Panc1 (cell line): ENCODE measurements around the gene CYSRT1. TPM values are rescaled to one million over a fixed set of nuclear protein-coding genes. Genes with fewer than 3 reads are reported as not detected.

Source experiments
- ATAC-seq: fragments of 200-7000 bp; cut with Tn5 transposase; 2 replicates; pipeline ENCODE4 v1.9.1; 2020; ENCODE audit warnings: mild to moderate bottlenecking, moderate library complexity
- BruUV-seq: library from RNA; stranded (reverse); fragments of 400-500 nt; replicated peaks from 2 replicates; lab custom pipeline; 2021; lab: Mats Ljungman, UMichigan
- CTCF ChIA-PET: fragments of 300-600 bp; sonication (Branson Sonifier 250); formaldehyde crosslinking; loops from one replicate; lab custom pipeline; 2022; ENCODE audit warnings: antibody characterized with exemption; lab: Charles Lee
- POLR2A ChIA-PET: fragments of 300-600 bp; sonication (Branson Sonifier 250); formaldehyde crosslinking; loops from one replicate; lab custom pipeline; 2022; ENCODE audit warnings: antibody characterized with exemption; lab: Charles Lee
- DNase-seq: peaks from one replicate; pipeline ENCODE4 v3.0.0-alpha.2; 2010; ENCODE audit warnings: low read depth, low spot score
- H3K27ac ChIP-seq: 2 replicates; pipeline ENCODE4 v1.5.1; 2011; ENCODE audit warnings: mild to moderate bottlenecking, low read length, inconsistent platforms
- H3K27me3 ChIP-seq: fragments of 200-500 bp; sonication (Bioruptor generic); 2 replicates; pipeline ENCODE4 v1.6.0; 2014; ENCODE audit warnings: low read length, inconsistent platforms; ENCODE audit not compliant: control insufficient read depth, insufficient read depth
- H3K36me3 ChIP-seq: fragments of 200-500 bp; sonication (Bioruptor generic); 2 replicates; pipeline ENCODE4 v1.5.1; 2014; ENCODE audit warnings: inconsistent platforms, mild to moderate bottlenecking, low read length, moderate library complexity; ENCODE audit not compliant: control insufficient read depth, insufficient read depth
- H3K4me1 ChIP-seq: 2 replicates; pipeline ENCODE4 v1.5.1; 2011; ENCODE audit warnings: inconsistent platforms, mild to moderate bottlenecking, low read length, moderate library complexity; ENCODE audit not compliant: control insufficient read depth, insufficient read depth
- H3K4me3 ChIP-seq, 2 experiments: 2 replicates each; pipeline ENCODE4 v1.5.1; 2011 to 2012; ENCODE audit warnings: low read depth in 2 of 2, low read length in 2 of 2, mild to moderate bottlenecking in 2 of 2, inconsistent platforms in 1 of 2, moderate library complexity in 1 of 2
- H3K9me3 ChIP-seq: fragments of 200-500 bp; sonication (Bioruptor generic); 2 replicates; pipeline ENCODE4 v1.5.1; 2014; ENCODE audit warnings: low read depth, mild to moderate bottlenecking, inconsistent platforms, low read length, moderate library complexity; ENCODE audit not compliant: control insufficient read depth, insufficient read depth
- POLR2AphosphoS5 ChIP-seq: IDR thresholded peaks from 2 replicates; pipeline ENCODE4 v1.6.1; 2012; ENCODE audit warnings: mild to moderate bottlenecking, low read depth, low read length, moderate library complexity
- REST ChIP-seq, 2 experiments: IDR thresholded peaks; 2 replicates each; pipeline ENCODE4 v1.6.1; 2011 to 2012; ENCODE audit warnings: low read depth in 2 of 2, control low read depth in 1 of 2, low read length in 1 of 2, mild to moderate bottlenecking in 1 of 2, moderate library complexity in 1 of 2; ENCODE audit not compliant: insufficient read depth in 1 of 2
- SIN3A ChIP-seq: IDR thresholded peaks from 2 replicates; pipeline ENCODE4 v1.6.1; 2012; ENCODE audit warnings: low read depth, mild to moderate bottlenecking, low read length, moderate library complexity, borderline replicate concordance; ENCODE audit not compliant: insufficient read depth
- TCF7L2 ChIP-seq: IDR thresholded peaks from 2 replicates; pipeline ENCODE4 v1.6.1; 2011; ENCODE audit warnings: mild to moderate bottlenecking, low read depth, low read length, inconsistent platforms
- in situ Hi-C: cut with HindIII; loops from 2 replicates; pipeline ENCODE4 v1.10.0; 2016; ENCODE audit warnings: low sequenced_read_pairs, low pct_unique_long_range_greater_than_20kb
- intact Hi-C: fragments of 100-400 bp; cut with micrococcal nuclease; formaldehyde crosslinking; loops from one replicate; pipeline ENCODE4 v1.10.0; 2022; ENCODE audit not compliant: unreplicated experiment
- total RNA-seq: library from RNA; stranded (reverse); gene quantifications from one replicate; pipeline ENCODE4 v1.2.1, GENCODE V29; 2021; ENCODE audit not compliant: unreplicated experiment
- TF ChIP-seq, protein P1 (sequence below): fragments of 450-650 bp; IDR thresholded peaks from 2 replicates; pipeline ENCODE4 v1.5.1; 2017; ENCODE audit warnings: mild to moderate bottlenecking

CYSRT1 gene
- total RNA-seq, 1 experiment from 2014 or later = 0.67 TPM

- Histone ChIP-seq H3K27ac (peak overlapping the region; percentile 90), H3K36me3 (peaks cover 4% of the 10 kb centered on the region), H3K4me1 (peaks cover 43% of the 10 kb centered on the region), H3K9me3 (no peaks in the 10 kb centered on the region), H3K27me3 (no peaks in the 10 kb centered on the region), H3K4me3 (peak overlapping the region; percentile 59 to 66)
- TF ChIP-seq REST (IDR thresholded peaks at IDR 0.05; ENCODE audit: insufficient read depth in 1 of 2, low read depth in 2 of 2, low read length in 1 of 2) (no peak), SIN3A (0 out of 2 replicates have a peak, but pooled peaks have one; percentile 35)
- CTCF ChIA-PET = no interaction called here
- intact Hi-C loops (no loop called here), in situ Hi-C loops (no loop called here)
- DNase-seq = no peak
- ATAC-seq = peak; percentile 23
- POLR2A ChIA-PET = interaction anchor here (0.6 kb wide), 4 partner anchors 14 to 90 kb away, joined by 3 to 5 read pairs (median 4); no protein-coding TSS in a partner anchor
- no TSS peak for BruUV-seq
Observed at GRCh38 chr9:137240318-137240840, 15.4 kb downstream of the CYSRT1 start.

GRCh38 chr9:137240841-137241489 is 16.0 kb downstream of the CYSRT1 start, which contains the start of gene TUBB4B:
TUBB4B (plus strand) TSS chr9:137241287; CDS start chr9:137241361, 74 bp downstream.
- no TSS peak for BruUV-seq
- ChIA-PET POLR2A (interaction anchor here (0.6 kb wide), 4 partner anchors 13 to 90 kb away, joined by 3 to 5 read pairs (median 4); no protein-coding TSS in a partner anchor), CTCF (no interaction called here)
- DNase-seq = peak; percentile 96
- Histone ChIP-seq H3K9me3 (no peaks in the 10 kb centered on the region), H3K4me1 (peaks cover 43% of the 10 kb centered on the region), H3K4me3 (peak within 1 kb of the TSS; percentile 59 to 70), H3K36me3 (peaks cover 4% of the 10 kb centered on the region), H3K27ac (peak within 1 kb of the TSS; percentile 90), H3K27me3 (no peaks in the 10 kb centered on the region)
- intact Hi-C loops (no loop called here), in situ Hi-C loops (no loop called here)
- ATAC-seq = peak; percentile 75
- TF ChIP-seq TCF7L2 (0 out of 2 replicates have a peak, but pooled peaks have one; percentile 38), REST (IDR thresholded peaks at IDR 0.05; ENCODE audit: insufficient read depth in 1 of 2, low read depth in 2 of 2, low read length in 1 of 2) (0 out of 4 replicates have a peak, but pooled peaks of 1 of the 2 experiments have one; percentile 3), SIN3A (peak; percentile 86; the same call in 1 of the 2 replicates), POLR2AphosphoS5 (peak; percentile 99)
- TF ChIP-seq, protein P1, sequence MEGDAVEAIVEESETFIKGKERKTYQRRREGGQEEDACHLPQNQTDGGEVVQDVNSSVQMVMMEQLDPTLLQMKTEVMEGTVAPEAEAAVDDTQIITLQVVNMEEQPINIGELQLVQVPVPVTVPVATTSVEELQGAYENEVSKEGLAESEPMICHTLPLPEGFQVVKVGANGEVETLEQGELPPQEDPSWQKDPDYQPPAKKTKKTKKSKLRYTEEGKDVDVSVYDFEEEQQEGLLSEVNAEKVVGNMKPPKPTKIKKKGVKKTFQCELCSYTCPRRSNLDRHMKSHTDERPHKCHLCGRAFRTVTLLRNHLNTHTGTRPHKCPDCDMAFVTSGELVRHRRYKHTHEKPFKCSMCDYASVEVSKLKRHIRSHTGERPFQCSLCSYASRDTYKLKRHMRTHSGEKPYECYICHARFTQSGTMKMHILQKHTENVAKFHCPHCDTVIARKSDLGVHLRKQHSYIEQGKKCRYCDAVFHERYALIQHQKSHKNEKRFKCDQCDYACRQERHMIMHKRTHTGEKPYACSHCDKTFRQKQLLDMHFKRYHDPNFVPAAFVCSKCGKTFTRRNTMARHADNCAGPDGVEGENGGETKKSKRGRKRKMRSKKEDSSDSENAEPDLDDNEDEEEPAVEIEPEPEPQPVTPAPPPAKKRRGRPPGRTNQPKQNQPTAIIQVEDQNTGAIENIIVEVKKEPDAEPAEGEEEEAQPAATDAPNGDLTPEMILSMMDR = no peak
